HG03469 (cell line): Measurements from ENCODE around the gene TLL1.

Experiments
- ATAC-seq: cut with Tn5 transposase; IDR thresholded peaks from one replicate; pipeline ENCODE4 v1.9.1; 2021; ENCODE audit warnings: mild to moderate bottlenecking, moderate library complexity, moderate number of reproducible peaks; ENCODE audit not compliant: unreplicated experiment

The TLL1 gene

DNA sequence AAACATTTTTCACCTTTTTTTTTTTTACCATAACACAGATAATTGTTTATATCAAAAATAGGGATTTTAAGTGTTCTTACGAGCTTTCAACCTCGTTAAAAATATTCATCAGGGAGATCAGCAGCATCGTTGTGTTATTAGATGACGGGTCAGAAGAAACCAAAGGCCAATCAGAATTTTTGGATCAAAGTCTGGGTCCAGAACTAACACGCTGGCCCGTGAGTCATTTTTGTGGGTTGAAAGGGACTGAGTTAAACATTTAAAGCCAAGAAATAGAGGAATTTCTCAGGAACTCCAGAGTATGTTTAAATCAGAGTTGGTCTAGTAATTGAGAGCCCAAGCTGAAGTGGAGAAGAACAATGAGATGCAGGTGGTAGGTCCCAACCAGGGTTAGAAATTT is 170.8 kb downstream of the TLL1 start:
- ATAC-seq, result no peak

DNA sequence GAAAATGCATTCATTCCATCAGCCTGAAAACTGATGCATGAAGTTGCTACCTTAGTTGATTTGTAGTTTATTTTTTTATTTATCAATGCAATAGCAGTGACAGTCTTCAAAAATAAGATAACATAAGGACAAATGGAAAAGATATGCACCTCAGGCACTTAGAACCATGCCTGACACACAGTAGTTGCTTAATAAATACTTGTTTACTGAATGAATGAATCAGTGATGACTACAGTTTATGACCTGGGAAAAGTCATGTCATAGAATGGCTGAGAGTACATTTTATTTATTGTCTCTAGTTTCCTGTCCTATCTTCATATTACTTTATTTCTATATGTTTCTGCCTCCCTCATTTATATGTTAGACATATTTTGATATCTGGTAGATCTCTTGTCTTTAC is 171.8 kb downstream of the TLL1 start:
- no peak for ATAC-seq

DNA sequence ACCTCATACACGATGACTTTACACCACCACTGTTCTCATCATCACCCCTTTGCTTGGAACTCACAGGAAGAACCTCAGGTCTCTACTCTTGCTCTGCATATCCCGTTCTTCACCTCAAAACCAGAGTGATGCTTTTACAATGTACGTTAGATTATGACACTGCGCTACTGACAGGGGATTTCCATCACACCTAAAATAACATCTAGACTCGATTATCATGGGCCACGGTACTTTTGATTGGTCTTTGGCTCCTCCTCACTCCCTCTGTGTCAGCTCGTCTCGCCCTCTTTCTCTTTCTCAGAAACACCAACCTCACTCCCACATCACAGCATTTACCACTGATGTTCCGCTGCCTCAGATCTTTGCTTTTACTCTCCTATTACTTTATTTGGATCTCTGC is 172.4 kb downstream of the TLL1 start:
- no peak for ATAC-seq

DNA sequence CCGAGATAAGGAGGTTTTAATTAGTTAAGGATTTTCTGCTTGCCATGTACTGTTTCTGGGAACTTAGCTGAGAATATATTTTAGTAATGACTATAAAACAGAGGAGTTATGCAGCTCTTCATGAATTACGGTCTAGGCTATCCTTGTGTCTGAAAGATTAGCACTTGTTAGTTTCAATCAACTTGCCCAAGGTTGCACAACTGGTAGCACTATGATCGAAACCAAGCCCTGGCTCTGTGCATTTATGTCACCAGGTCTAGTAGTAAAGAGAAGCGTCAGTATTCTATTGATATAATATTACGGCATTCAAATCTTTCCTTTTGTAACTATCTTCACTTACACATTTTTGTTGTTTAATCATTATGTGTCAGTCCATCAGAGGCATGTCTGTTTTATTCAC is 176.0 kb downstream of the TLL1 start:
- ATAC-seq, result no peak

DNA sequence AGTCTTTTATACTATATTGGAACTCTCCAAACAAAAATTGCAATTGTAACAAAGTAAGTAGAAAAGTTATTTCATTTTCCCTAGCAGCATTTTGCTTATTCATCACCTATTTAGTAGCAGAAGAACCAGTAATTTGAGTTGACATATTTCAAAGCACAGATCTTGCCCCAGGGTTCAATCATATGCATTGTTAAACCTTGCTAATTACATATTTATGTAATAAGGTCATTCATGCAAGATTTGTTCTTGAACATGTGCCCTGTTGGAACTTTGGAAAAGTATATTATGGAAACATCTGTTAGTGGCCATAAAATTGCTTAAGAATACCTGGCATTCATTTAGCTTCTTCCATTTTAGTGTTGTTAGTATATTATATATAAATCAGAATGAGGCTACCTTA is 191.7 kb downstream of the TLL1 start:
- ATAC-seq, result no peak

- ATAC-seq, result no peak
Measured at GRCh38 chr4:166065324-166065723, 192.3 kb downstream of the TLL1 start.

DNA sequence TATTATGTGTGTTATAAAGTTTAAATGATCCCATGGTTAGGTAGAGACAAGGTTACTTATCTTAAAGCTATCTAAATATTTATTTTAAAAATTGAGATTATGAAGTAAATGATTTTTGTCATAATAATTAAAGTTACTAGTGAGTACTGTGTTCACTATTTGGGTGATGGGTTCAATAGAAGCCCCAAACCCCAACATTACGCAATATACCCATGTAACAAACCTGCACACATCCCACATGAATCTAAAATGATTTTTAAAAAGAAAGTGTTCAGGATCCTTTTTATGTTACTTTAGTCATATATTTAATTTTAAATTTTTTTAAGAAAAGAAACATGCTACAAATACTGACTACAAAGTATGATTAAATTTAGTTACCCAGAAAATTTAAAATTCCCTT is 193.9 kb downstream of the TLL1 start:
- no peak for ATAC-seq

GRCh38 chr4:166067915-166068314 is 194.9 kb downstream of the TLL1 start:
- ATAC-seq, result no peak

DNA sequence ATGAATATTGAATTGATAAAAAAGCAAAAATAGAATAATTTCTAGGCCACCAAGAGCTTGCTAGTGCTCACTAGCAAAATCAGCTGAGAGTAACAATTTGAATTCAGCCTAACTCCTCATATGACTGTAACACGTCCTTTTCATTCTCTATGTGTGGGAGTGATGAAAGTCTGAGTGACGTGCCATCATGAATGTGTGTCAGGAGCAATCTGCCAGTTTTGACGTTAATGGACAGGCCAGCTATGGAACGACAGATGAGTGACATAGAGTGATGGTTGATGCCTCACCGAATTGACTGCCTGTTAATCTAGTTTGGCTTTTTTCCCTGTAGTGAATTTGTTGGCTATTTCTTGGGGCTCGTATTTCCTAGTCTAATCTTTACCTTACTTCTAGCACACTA is 200.7 kb downstream of the TLL1 start:
- ATAC-seq, result no peak

- no peak for ATAC-seq
Measured at GRCh38 chr4:166075599-166075998, 202.6 kb downstream of the TLL1 start.

GRCh38 chr4:166077782-166078181 is 204.7 kb downstream of the TLL1 start:
- no peak for ATAC-seq

DNA sequence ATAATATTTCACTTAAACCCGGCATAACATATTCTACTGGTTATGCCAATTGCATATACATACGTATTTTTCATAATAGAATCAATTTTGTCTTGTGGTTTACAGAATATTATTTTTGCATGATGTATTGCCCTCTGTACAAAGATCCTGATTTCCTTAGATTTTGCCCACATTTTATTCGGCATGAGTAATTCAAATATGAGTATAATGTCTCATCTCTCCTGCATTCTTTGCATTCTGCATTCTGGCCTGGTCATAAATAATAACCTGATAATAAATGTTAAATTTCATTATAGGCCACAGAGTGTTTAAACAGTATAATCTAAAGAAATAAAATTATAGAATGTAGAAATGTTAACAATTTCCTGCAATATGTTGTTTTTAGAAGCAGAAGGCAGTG is 205.3 kb downstream of the TLL1 start:
- ATAC-seq, result no peak

DNA sequence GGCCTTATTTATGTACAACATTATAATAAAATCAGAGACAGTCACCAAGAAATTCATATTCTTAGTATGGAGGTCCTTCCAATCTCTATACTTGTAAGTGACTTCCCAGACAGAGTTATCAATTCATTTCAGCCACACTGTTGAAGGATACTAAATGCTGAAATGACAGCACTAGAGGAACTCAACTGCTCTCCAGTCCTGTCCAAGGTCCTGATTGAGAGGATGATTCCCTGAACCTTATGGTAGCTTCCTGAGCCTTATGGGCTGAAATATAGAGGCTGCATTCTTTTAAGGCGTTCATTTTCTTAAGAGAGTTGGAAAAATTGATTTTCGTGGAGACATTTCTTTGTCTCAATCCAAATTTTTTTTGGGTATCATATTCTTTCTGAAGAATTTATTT is 205.9 kb downstream of the TLL1 start:
- no peak for ATAC-seq

DNA sequence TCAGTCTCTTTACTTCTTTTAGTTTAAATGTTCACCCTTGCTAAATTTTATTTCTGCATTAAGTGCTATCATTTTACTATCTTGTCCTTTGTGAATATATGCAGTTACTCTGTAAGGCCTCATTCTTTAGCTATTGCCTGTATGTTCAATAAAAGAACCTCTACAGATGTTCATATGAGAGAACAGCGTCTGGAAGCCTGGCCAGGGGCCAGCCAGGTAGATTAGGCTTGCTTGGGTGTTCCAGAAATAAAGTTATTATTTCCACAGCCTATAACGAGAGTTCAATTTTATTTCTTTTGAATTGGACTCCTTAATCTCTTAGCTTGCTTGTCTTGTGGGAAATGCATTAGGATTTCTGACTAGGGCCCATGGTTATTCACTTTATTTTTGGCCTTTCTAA is 214.5 kb downstream of the TLL1 start:
- ATAC-seq, result no peak

DNA sequence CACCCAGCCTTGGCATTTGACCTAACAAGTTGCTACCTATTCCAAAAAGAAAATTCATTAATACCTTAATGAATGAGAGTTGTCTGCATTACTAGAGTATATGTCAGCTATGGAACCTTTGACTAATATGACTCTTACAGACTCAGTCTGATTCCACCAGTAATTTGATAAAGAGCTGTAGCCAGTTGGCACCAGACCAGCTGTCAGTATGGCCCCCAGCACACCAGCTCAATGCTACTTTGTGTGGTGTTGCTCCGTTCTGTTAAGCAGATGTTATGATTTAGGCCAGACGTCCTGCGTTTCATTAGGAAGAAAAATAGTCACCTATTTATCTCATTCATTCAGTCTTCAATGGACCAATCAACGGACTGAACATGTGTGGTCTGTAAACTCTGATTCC is 215.5 kb downstream of the TLL1 start:
- ATAC-seq, result no peak

GRCh38 chr4:166091146-166091545 is 218.1 kb downstream of the TLL1 start:
- ATAC-seq, result no peak

DNA sequence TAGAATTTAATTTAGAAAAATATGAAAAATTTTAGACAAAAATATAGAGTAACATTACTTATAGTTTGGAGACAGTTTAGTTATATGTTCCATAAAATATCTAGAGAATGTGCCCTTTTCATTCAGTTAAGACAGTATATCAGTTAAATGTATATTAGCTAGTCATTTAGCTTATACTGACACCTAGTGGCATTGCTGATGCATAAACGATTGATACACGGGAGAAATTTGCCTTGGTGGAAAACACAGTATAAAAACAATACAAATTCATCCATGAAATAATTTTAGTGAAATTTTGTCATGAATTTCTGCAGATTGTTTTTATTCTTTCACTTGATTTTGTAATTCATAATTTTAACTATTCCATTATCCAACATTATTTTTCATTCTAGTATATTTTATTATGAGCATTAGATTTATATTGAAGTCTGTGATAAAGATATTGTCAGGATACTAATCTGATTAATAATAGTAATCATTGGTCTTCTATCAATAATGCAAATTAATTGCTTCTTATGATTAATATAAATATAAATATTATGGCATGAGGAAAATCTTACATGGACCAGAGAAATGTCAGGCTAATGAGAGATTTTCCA is 219.0 kb downstream of the TLL1 start:
- peak; percentile 93 for ATAC-seq

DNA sequence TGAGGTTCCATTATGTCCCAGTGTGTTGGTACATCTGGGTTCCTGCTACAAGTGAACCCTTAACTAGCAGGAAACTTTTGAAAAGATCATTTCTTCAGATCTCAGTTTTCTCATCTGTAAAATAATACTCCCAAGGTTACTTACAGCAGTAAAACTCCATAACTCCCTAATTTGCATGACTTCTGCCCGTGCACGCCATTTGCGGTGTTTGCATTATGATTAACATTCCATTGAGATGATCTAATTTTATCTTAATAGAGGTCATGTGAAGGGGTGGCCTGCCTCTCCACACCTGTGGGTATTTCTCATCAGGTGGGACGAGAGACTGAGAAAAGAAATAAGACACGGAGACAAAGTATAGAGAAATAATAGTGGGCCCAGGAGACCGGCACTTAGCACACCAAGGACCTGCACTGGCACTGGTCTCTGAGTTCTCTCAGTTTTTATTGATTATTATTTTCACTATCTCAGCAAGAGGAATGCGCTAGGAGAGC is 219.8 kb downstream of the TLL1 start:
- ATAC-seq, result no peak

- no peak for ATAC-seq
Measured at GRCh38 chr4:166104623-166105022, 231.6 kb downstream of the TLL1 start.

DNA sequence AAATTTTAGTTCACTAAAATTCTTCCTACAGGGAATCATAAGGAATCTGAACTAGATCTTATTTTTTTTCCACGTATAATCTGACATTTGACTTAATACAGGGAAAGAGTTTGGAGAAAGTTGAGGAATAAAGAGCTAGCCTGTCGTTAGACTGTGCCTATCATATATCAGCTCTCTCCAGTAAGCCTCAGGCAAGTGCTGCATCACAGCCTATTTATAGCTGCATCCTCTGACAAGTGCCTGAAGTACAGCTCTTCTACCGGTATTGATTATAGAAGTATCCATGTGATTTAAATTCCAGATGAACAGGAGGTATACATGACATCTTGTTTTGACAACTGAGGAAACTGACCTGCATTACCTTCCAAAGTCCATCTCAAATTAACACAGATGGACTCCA is 248.9 kb downstream of the TLL1 start:
- ATAC-seq, result no peak

DNA sequence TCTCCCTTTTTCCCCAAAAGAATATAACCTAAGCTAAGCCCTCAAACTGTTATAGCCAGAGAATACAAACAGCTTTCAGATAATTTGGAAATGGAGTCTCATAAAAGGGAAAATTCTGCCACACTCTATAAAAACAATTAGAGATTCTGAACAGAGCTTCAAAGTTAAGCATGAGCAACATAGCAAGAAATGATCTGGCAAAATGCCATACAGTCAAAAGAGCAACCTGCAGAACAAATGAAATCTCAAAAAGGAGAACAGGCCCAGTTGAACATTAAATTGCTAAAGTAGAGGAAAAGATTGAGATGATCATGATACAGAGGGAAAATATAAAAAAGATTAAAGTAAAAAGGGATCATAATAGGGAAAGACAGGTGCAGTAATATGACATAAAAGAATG is 250.5 kb downstream of the TLL1 start:
- ATAC-seq, result no peak

DNA sequence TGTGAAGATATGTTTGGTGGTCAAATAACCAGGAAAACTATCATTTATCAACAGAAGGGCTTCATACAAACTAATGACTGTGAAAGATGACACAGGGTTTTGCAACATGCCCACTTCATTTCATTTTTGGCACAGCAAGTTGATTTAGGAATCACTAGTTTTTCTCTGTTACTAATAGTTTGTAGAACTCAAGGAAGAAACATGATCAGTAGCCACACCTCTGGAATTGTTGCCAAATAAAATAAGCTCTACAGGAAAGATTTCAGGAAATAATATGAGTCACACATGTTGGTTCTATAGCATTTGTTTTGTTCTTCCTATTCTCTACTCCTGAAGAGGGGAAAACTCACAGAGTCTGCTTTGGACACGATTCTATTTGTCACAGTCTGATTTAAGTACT is 255.4 kb downstream of the TLL1 start:
- no peak for ATAC-seq

DNA sequence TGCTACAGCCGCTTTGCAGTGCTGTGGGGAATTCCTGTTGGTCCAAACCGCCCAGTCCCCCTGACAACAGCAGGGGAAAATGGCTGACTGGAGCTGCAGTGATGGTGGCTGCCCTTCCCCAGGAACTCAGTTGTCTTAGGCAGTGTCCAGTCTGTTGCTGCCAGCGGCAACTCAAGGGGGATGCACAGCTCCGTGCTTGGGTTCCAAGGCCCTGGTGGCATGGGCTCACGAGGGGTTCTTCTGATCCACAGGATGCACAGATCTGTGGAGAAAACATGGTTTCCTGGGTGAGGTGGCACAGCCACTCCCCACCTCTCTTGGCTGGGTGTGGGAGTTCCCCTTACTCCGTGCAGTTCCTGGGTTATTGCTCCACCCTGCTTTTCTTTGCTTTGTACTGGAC is 261.2 kb downstream of the TLL1 start:
- no peak for ATAC-seq
